ENCODE measurements around the gene EFEMP1. TPM values are rescaled to one million over a fixed set of nuclear protein-coding genes. Genes with fewer than 3 reads are reported as not detected.

Gene EFEMP1
- total and polyA plus RNA-seq, 10 donors: 9.8 to 155 (median 43.0) TPM

GRCh38 chr2:55917117-55917516 lies 6.5 kb downstream of the EFEMP1 start:
- H3K4me3 ChIP-seq: no peak overlapping the region
- intact Hi-C loops (cut with DNase I; ENCODE audit: low total_unique reads): no loop called here
- DNase-seq: no peak
- H3K27me3 ChIP-seq (replicated peaks in 1 of 7): peaks cover 0 to 6% (median 0%) of the 10 kb centered on the region in 7 donors
- no peaks in the 10 kb centered on the region for H3K36me3 ChIP-seq
- WGBS, 5 donors: 77 to 87% (median 86%) methylated on average over 5 of the region's 5 CpGs
- TF ChIP-seq POLR2A (IDR thresholded peaks at IDR 0.05): no peak
- no peak for TF ChIP-seq POLR2AphosphoS5 (IDR thresholded peaks at IDR 0.05)
- no peak for TF ChIP-seq CTCF (IDR thresholded peaks at IDR 0.05 in 8 of 11, conservative IDR thresholded peaks at IDR 0.05 in 3 of 11)
- no peak overlapping the region for H3K27ac ChIP-seq
- no peaks in the 10 kb centered on the region for H3K9me3 ChIP-seq
- H3K4me1 ChIP-seq: peaks cover 0 to under 1% (median 0%) of the 10 kb centered on the region in 6 donors

DNA sequence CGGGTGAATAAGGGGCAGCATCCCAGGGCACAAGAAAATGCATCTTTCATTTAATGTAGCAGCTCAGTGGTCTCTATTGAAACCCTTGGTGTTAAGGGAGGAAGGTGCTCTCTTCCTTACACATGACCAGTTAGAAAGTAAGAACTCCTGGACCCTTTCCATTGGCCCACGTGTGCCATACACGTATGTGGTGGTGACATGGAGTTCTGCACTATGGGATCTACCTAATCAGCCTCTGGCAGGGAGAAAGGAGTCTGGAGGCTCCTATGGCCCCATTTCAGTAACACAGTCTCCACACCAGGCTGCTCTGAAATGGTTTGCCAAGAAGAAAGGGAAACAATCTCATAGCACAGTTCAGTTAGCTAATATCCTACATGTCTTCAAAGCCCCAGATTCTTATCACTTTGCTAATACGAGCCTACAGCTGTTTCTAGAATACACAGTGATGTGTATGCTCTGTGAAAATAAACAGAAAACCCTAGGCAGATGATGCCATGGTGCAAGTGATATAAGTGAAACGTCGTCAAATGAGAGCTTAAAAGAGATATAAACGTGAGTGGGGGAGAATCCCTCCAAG lies 7.0 kb downstream of the EFEMP1 start:
- H3K4me1 ChIP-seq: no peaks in the 10 kb centered on the region
- intact Hi-C loops (cut with DNase I; ENCODE audit: low total_unique reads): no loop called here
- WGBS, 5 donors: 79 to 88% (median 85%) methylated on average over 7 of the region's 7 CpGs
- no peak for TF ChIP-seq POLR2A (IDR thresholded peaks at IDR 0.05)
- no peak for TF ChIP-seq CTCF (IDR thresholded peaks at IDR 0.05 in 8 of 11, conservative IDR thresholded peaks at IDR 0.05 in 3 of 11)
- no peak for TF ChIP-seq POLR2AphosphoS5 (IDR thresholded peaks at IDR 0.05)
- H3K9me3 ChIP-seq: no peaks in the 10 kb centered on the region
- H3K27ac ChIP-seq: no peak overlapping the region
- peaks cover 0 to under 1% (median 0%) of the 10 kb centered on the region in 7 donors for H3K27me3 ChIP-seq (replicated peaks in 1 of 7)
- H3K4me3 ChIP-seq: no peak overlapping the region
- no peak for DNase-seq
- H3K36me3 ChIP-seq: no peaks in the 10 kb centered on the region

GRCh38 chr2:55914786-55915185 lies 8.8 kb downstream of the EFEMP1 start:
- intact Hi-C loops (cut with DNase I; ENCODE audit: low total_unique reads): no loop called here
- Histone ChIP-seq H3K4me3 (no peak overlapping the region), H3K36me3 (no peaks in the 10 kb centered on the region), H3K4me1 (no peaks in the 10 kb centered on the region), H3K27ac (no peak overlapping the region), H3K9me3 (no peaks in the 10 kb centered on the region), H3K27me3 (replicated peaks in 1 of 7) (no peaks in the 10 kb centered on the region)
- 77 to 100% (median 80%) methylated on average over 1 of the region's 1 CpG for WGBS, 5 donors
- no peak for TF ChIP-seq POLR2AphosphoS5 (IDR thresholded peaks at IDR 0.05)
- DNase-seq: no peak

DNA sequence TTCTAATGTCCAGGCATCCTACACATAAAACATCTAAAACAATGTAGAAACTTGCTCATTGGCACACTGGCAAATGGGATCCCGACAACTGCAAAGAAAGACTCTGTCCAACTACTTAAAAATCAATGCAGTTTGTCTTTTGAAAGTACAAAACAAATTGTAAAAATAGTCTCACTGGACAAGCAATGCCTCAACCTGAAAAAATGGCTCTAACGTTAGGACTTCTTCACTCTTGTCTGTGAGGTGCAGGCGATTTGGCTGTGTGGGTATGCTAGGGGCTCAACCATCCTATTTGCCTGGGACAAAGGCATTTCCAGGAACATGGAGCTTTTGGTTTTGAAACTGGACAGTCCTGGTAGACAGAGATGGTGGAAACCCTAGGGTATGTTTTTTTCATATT lies 10.7 kb downstream of the EFEMP1 start:
- TF ChIP-seq POLR2A (IDR thresholded peaks at IDR 0.05): no peak
- TF ChIP-seq POLR2AphosphoS5 (IDR thresholded peaks at IDR 0.05): no peak
- TF ChIP-seq CTCF (IDR thresholded peaks at IDR 0.05 in 8 of 11, conservative IDR thresholded peaks at IDR 0.05 in 3 of 11): no peak
- H3K4me1 ChIP-seq: no peaks in the 10 kb centered on the region
- WGBS, 5 donors: 86 to 96% (median 92%) methylated on average over 3 of the region's 3 CpGs
- intact Hi-C loops (cut with DNase I; ENCODE audit: low total_unique reads): no loop called here
- H3K36me3 ChIP-seq: no peaks in the 10 kb centered on the region
- DNase-seq: no peak
- no peak overlapping the region for H3K4me3 ChIP-seq
- no peaks in the 10 kb centered on the region for H3K27me3 ChIP-seq (replicated peaks in 1 of 7)
- H3K9me3 ChIP-seq: no peaks in the 10 kb centered on the region
- no peak overlapping the region for H3K27ac ChIP-seq

DNA sequence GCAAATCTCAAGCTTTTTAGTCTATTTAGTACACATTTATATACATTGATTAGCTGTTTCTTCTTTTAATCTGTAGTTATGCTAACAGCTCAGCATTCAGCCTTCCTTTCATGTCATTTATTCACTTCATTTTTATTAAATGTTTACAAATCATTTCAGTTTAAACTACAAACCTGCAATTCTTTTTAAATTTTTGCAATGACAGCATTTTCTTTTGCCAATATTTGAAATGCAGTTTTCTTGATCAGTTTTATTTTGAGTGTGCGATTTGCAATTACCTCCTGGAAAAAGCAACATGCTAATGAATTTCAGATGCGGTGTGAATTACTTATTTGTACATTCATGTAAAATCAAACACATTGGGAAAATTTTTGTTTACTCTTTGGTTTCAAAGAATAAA lies 13.5 kb downstream of the EFEMP1 start:
- Histone ChIP-seq H3K36me3 (no peaks in the 10 kb centered on the region), H3K4me1 (no peaks in the 10 kb centered on the region), H3K27me3 (replicated peaks in 1 of 7) (no peaks in the 10 kb centered on the region), H3K27ac (no peak overlapping the region), H3K4me3 (no peak overlapping the region), H3K9me3 (no peaks in the 10 kb centered on the region)
- intact Hi-C loops (cut with DNase I; ENCODE audit: low total_unique reads): no loop called here
- WGBS, 5 donors: 95 to 96% (median 96%) methylated on average over 2 of the region's 2 CpGs
- TF ChIP-seq POLR2A (IDR thresholded peaks at IDR 0.05) (no peak), POLR2AphosphoS5 (IDR thresholded peaks at IDR 0.05) (no peak), CTCF (IDR thresholded peaks at IDR 0.05 in 8 of 11, conservative IDR thresholded peaks at IDR 0.05 in 3 of 11) (no peak)
- DNase-seq: no peak
